Measurements from ENCODE around the gene COL4A2.

Gene COL4A2

GRCh38 chr13:110388108-110388943 lies 81.2 kb downstream of the COL4A2 start:
- Histone ChIP-seq H3K79me2 (ENCODE audit: insufficient read depth, low read length) (no peaks in the 10 kb centered on the region), H3K9ac (ENCODE audit: low read depth, low read length, poor library complexity, severe bottlenecking) (no peak overlapping the region), H3K4me3 (ENCODE audit: low read length, poor library complexity, severe bottlenecking) (peak overlapping the region; percentile 53), H3K4me1 (ENCODE audit: insufficient read depth, low read length, poor library complexity, severe bottlenecking) (peaks cover 10% of the 10 kb centered on the region), H3K9me3 (ENCODE audit: insufficient read depth, low read depth, low read length) (no peaks in the 10 kb centered on the region), H2AFZ (ENCODE audit: low read length) (peak overlapping the region; percentile 40; the same call in 1 of the 2 replicates), H3K4me2 (ENCODE audit: low read depth, low read length, poor library complexity, severe bottlenecking) (peak overlapping the region; percentile 69), H4K20me1 (ENCODE audit: insufficient read depth, low read length, poor library complexity, severe bottlenecking) (no peaks in the 10 kb centered on the region), H3K9me2 (replicated peaks; ENCODE audit: low read depth, low read length) (no peaks in the 10 kb centered on the region), H3K36me3 (ENCODE audit: insufficient read depth, low read length) (no peaks in the 10 kb centered on the region), H3K27me3 (ENCODE audit: insufficient read depth, low read length, poor library complexity, severe bottlenecking) (no peaks in the 10 kb centered on the region), H3F3A (ENCODE audit: low read depth) (peaks cover 4% of the 10 kb centered on the region)
- TF ChIP-seq EZH2phosphoT487 (IDR thresholded peaks at IDR 0.05; ENCODE audit: borderline replicate concordance), result no peak
- TF ChIP-seq, protein P1, sequence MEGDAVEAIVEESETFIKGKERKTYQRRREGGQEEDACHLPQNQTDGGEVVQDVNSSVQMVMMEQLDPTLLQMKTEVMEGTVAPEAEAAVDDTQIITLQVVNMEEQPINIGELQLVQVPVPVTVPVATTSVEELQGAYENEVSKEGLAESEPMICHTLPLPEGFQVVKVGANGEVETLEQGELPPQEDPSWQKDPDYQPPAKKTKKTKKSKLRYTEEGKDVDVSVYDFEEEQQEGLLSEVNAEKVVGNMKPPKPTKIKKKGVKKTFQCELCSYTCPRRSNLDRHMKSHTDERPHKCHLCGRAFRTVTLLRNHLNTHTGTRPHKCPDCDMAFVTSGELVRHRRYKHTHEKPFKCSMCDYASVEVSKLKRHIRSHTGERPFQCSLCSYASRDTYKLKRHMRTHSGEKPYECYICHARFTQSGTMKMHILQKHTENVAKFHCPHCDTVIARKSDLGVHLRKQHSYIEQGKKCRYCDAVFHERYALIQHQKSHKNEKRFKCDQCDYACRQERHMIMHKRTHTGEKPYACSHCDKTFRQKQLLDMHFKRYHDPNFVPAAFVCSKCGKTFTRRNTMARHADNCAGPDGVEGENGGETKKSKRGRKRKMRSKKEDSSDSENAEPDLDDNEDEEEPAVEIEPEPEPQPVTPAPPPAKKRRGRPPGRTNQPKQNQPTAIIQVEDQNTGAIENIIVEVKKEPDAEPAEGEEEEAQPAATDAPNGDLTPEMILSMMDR (conservative IDR thresholded peaks at IDR 0.05; ENCODE audit: low read length), result no peak

DNA sequence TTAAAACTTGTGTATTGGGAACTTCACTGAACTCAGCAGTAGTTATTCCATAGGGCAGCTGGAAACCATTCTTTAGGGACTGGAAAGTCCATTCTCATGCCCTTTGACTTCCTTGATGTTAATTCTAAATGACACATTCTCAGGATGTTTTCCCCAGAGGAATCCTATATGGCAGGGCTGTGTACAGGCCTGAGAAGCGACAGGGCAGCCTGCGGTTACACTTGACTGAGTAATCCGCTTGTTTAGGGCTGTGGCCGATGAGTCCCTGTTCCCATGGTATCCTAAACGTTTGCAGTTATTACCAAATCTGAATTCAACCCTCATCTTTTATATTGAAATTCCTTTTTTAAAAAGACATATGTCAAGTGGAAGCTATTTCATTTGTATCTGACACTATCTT lies 83.5 kb downstream of the COL4A2 start:
- no peaks in the 10 kb centered on the region for H3K36me3 ChIP-seq (ENCODE audit: insufficient read depth, low read length)
- peaks cover 10% of the 10 kb centered on the region for H3K4me1 ChIP-seq (ENCODE audit: insufficient read depth, low read length, poor library complexity, severe bottlenecking)
- peaks cover 4% of the 10 kb centered on the region for H3F3A ChIP-seq (ENCODE audit: low read depth)
- H3K4me2 ChIP-seq (ENCODE audit: low read depth, low read length, poor library complexity, severe bottlenecking), result no peak overlapping the region
- H3K9me2 ChIP-seq (replicated peaks; ENCODE audit: low read depth, low read length), result no peaks in the 10 kb centered on the region
- TF ChIP-seq, protein P1 (conservative IDR thresholded peaks at IDR 0.05; ENCODE audit: low read length), result no peak
- no peak for TF ChIP-seq EZH2phosphoT487 (IDR thresholded peaks at IDR 0.05; ENCODE audit: borderline replicate concordance)
- H2AFZ ChIP-seq (ENCODE audit: low read length), result no peak overlapping the region
- no peaks in the 10 kb centered on the region for H3K27me3 ChIP-seq (ENCODE audit: insufficient read depth, low read length, poor library complexity, severe bottlenecking)
- H4K20me1 ChIP-seq (ENCODE audit: insufficient read depth, low read length, poor library complexity, severe bottlenecking), result no peaks in the 10 kb centered on the region
- H3K9ac ChIP-seq (ENCODE audit: low read depth, low read length, poor library complexity, severe bottlenecking), result no peak overlapping the region
- H3K4me3 ChIP-seq (ENCODE audit: low read length, poor library complexity, severe bottlenecking), result no peak overlapping the region
- no peaks in the 10 kb centered on the region for H3K79me2 ChIP-seq (ENCODE audit: insufficient read depth, low read length)
- H3K9me3 ChIP-seq (ENCODE audit: insufficient read depth, low read depth, low read length), result no peaks in the 10 kb centered on the region

DNA sequence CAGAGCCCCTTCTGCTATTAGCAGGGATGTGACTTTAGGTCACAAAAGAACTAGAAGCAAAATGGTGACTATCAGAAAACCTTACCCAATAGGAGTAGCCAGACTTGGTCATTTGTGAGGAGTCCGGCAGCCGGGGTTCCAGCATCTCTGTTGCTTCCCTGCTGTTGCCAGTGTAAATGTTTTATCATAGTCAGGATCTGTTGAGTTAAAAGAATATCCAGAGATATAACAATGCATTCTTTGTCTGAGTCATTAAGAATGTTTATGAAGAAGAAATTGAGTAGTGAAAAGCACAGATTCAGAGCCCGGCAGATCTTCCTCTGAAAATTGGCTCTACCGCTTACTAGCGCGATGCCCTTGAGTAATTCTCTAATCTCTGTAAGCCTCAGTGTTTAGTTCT lies 84.2 kb downstream of the COL4A2 start:
- no peak overlapping the region for H2AFZ ChIP-seq (ENCODE audit: low read length)
- no peaks in the 10 kb centered on the region; the same call in 1 of the 2 replicates for H3F3A ChIP-seq (ENCODE audit: low read depth)
- H3K27me3 ChIP-seq (ENCODE audit: insufficient read depth, low read length, poor library complexity, severe bottlenecking), result no peaks in the 10 kb centered on the region
- H3K4me3 ChIP-seq (ENCODE audit: low read length, poor library complexity, severe bottlenecking), result no peak overlapping the region
- no peaks in the 10 kb centered on the region for H4K20me1 ChIP-seq (ENCODE audit: insufficient read depth, low read length, poor library complexity, severe bottlenecking)
- TF ChIP-seq EZH2phosphoT487 (IDR thresholded peaks at IDR 0.05; ENCODE audit: borderline replicate concordance), result no peak
- H3K9me3 ChIP-seq (ENCODE audit: insufficient read depth, low read depth, low read length), result no peaks in the 10 kb centered on the region
- H3K4me2 ChIP-seq (ENCODE audit: low read depth, low read length, poor library complexity, severe bottlenecking), result no peak overlapping the region
- H3K36me3 ChIP-seq (ENCODE audit: insufficient read depth, low read length), result no peaks in the 10 kb centered on the region
- peaks cover 10% of the 10 kb centered on the region for H3K4me1 ChIP-seq (ENCODE audit: insufficient read depth, low read length, poor library complexity, severe bottlenecking)
- H3K9ac ChIP-seq (ENCODE audit: low read depth, low read length, poor library complexity, severe bottlenecking), result no peak overlapping the region
- H3K9me2 ChIP-seq (replicated peaks; ENCODE audit: low read depth, low read length), result no peaks in the 10 kb centered on the region
- no peaks in the 10 kb centered on the region for H3K79me2 ChIP-seq (ENCODE audit: insufficient read depth, low read length)
